Cardiac atrium fibroblast (primary cell): ENCODE results near the gene CTNNBIP1. TPM values are rescaled to one million over a fixed set of nuclear protein-coding genes. Genes with fewer than 3 reads are reported as not detected.

Experiments used
- total RNA-seq: library from RNA; depleted of rRNA; stranded (reverse); fragments of >200 nt; gene quantifications from 2 replicates; pipeline ENCODE4 v1.2.3, GENCODE V29; 2015

The CTNNBIP1 gene, protein sequence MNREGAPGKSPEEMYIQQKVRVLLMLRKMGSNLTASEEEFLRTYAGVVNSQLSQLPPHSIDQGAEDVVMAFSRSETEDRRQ
- 20.6 and 26.9 TPM in 2 replicates for total RNA-seq

DNA sequence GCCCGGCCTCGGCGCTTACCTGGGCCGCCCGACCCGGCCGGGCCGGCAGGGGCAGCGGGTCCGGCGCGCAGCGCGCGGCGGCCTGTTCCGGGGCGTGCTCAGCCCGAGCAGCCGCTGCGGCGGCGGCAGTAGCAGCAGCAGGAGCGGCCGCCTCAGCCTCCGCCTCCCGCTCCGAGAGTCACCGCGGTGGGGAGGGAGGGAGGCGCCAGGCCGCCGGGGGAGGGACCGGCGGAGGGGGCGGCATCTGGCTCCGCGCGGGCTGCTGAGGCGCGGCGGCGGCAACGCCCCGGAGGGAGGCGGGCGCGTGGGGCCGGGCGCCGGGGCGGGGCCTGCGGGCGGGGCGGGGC lies at the start of gene CTNNBIP1:
CTNNBIP1 (minus strand) TSS at position 194 of the 347 bp plus-strand sequence. CDS start 38,205 bp downstream, outside the sequence.

DNA sequence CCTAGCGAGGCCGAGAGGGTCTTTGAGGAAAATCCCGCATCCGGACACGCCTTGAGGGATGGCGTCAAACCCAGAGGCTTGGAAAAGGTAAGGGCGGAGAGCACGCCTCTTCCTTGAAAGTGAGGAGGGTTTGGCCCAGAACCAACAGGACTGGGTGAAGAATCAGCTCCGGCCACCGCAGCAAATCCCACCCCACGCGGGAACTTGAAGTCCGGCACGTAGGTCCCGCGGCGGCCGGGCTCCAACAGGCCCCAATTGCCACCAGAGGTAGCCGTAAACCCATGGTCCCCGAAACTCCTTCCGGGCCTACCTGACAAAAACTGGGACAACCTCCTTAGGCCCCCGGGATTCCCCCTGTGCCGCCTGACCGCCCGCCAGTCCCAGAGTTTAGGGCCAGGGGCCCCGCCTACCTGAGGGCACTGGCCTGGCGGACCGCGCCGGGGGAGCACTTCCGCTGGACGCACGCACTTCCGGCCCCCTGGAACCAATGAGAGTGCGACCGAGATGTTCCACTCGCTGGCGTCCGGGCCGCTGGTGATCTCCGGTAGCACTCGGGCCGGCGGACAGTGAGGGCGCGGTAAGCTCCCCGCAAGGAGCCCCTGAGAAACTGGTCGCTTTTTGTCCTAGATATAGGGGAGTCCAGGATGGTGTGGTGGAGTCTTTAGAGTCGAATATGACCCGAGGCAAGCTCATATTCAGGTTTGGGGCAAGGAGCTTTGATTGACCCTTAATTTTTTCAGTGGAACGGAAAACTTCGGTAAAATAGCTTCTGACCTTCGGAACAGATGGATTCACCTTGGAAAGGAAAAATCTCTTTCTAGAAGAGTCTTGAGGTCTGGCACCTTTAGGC lies 33.1 kb upstream of the CTNNBIP1 start, which contains the start of the genes LZIC and NMNAT1:
LZIC (minus strand) TSS at position 453 of the 850 bp plus-strand sequence. CDS start 6,772 bp downstream, outside the sequence.
NMNAT1 (plus strand) TSS at position 537 of the 850 bp plus-strand sequence. CDS start 28,599 bp downstream, outside the sequence.

DNA sequence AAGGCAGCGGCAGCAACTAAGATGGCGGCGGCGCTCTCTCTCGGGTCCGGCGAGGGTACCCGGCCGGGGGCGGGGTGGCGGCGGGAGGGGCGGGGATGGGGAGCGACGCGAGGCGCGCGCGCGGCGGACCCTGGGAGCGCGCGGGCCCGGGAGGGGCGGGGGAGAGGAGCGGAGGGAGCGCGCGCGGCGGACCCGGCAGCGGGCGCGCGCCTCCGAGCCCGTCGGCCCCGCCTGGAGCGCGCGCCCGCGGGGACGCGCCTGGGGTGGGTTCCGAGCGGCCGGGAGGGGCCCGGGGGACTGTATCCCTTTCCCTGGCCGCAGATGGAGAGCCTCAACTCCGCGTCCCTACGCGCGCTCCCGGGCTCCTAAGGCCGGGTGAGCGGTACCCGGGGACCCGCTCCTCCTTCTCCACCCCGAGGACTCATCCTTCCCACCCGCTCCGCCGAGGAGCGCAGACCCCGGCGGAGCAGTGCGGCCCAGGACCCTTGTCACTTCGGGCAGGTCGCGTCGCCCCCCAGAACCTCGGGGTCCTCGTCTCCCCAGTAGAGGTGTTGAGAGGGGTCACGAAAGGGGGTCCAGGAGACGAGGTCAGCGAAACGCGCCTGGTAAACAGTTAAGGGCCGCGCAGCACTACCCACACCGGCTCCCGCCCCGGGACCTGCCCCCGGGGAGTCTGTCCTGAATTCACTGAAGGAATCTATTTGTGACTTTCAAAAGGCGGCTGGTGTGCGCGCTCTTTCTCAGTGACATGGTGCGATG lies 85.9 kb downstream of the CTNNBIP1 start, which contains the start of gene CLSTN1:
CLSTN1 (minus strand) TSS at position 23 of the 759 bp plus-strand sequence. CDS start 232 bp downstream, outside the sequence.

Other genes with a start within 250 kb of the CTNNBIP1 start
- gene CLSTN1, start 86.3 kb downstream of the CTNNBIP1 start, total RNA-seq, result 59.4 and 77.4 TPM in 2 replicates
- gene LZIC, start 33.1 kb upstream of the CTNNBIP1 start, total RNA-seq, result 21.5 and 23.8 TPM in 2 replicates
- 6.7 and 14.3 TPM in 2 replicates for gene NMNAT1, start 33.2 kb upstream of the CTNNBIP1 start, total RNA-seq
- gene RBP7, start 87.0 kb upstream of the CTNNBIP1 start, total RNA-seq, result 5.1 TPM in 1 of 2 replicates, not detected in the other
- 21.7 and 24.9 TPM in 2 replicates for gene UBE4B, start 122.7 kb upstream of the CTNNBIP1 start, total RNA-seq